ENCODE data around the gene LRRC8A.

LRRC8A gene

DNA sequence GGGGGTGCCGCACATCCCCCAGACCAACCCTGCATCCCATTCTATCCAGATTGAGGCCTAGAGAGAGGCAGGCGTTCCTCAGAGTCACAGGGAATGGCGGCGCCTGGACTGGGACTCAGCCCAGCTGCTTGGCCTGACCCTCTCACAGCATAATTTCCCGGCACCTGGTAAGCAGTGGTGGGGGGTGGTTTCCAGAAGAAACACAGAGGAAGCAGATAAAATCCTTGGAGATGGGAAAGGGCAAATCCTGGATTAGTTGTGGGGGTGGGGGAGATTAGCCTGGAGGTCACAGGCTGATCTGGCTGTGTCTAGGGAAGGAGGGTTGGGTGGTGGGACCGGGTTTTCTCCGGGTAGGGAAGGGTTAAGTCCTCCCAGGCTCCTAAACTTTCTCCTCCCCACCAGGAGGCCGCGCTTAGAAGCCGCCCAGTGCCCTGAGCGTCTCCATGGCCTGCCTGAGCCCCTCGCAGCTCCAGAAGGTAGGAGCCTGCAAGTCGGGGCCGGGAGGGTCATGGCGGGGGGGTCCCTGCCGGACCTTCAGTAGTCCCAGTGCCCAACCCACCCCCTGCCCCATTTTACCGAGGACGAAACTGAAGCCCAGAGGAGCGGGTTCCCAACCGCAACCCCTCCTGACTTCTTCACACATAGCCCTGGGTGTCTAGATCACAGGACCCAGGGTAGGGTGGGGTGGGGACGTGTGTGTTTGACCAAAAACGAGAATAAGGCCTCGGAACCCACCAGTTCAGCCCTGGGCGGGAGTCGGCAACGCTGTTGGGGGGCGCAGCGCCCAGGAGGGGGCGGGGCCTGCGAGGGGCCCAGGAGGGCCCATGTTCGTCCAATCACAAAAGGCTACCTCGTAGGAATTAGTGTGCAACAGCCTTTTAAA is 40.2 kb downstream of the LRRC8A start (continued):
- TF ChIP-seq, protein P1, sequence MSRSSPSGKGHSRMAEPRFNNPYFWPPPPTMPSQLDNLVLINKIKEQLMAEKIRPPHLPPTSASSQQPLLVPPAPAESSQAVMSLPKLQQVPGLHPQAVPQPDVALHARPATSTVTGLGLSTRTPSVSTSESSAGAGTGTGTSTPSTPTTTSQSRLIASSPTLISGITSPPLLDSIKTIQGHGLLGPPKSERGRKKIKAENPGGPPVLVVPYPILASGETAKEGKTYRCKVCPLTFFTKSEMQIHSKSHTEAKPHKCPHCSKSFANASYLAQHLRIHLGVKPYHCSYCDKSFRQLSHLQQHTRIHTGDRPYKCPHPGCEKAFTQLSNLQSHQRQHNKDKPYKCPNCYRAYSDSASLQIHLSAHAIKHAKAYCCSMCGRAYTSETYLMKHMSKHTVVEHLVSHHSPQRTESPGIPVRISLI (tag by site-specific recombination; IDR thresholded peaks at IDR 0.05), result no peak
- TF ChIP-seq ZNF350 (tag by site-specific recombination; IDR thresholded peaks at IDR 0.05), result no peak
- peak; percentile 98 for TF ChIP-seq ZBTB8A (tag by site-specific recombination; IDR thresholded peaks at IDR 0.05)
- TF ChIP-seq ZNF658 (tag by site-specific recombination; IDR thresholded peaks at IDR 0.05), result no peak
- TF ChIP-seq ZFP37 (tag by site-specific recombination; IDR thresholded peaks at IDR 0.05), result no peak
- TF ChIP-seq KLF16 (tag by site-specific recombination; IDR thresholded peaks at IDR 0.05), result no peak
- TF ChIP-seq ZNF335 (tag by site-specific recombination; conservative IDR thresholded peaks at IDR 0.05), result peak; percentile 54; the same call in 1 of the 2 replicates
- no peak for TF ChIP-seq ZFP41 (tag by site-specific recombination; IDR thresholded peaks at IDR 0.05; ENCODE audit: borderline replicate concordance)
- TF ChIP-seq, protein P2, sequence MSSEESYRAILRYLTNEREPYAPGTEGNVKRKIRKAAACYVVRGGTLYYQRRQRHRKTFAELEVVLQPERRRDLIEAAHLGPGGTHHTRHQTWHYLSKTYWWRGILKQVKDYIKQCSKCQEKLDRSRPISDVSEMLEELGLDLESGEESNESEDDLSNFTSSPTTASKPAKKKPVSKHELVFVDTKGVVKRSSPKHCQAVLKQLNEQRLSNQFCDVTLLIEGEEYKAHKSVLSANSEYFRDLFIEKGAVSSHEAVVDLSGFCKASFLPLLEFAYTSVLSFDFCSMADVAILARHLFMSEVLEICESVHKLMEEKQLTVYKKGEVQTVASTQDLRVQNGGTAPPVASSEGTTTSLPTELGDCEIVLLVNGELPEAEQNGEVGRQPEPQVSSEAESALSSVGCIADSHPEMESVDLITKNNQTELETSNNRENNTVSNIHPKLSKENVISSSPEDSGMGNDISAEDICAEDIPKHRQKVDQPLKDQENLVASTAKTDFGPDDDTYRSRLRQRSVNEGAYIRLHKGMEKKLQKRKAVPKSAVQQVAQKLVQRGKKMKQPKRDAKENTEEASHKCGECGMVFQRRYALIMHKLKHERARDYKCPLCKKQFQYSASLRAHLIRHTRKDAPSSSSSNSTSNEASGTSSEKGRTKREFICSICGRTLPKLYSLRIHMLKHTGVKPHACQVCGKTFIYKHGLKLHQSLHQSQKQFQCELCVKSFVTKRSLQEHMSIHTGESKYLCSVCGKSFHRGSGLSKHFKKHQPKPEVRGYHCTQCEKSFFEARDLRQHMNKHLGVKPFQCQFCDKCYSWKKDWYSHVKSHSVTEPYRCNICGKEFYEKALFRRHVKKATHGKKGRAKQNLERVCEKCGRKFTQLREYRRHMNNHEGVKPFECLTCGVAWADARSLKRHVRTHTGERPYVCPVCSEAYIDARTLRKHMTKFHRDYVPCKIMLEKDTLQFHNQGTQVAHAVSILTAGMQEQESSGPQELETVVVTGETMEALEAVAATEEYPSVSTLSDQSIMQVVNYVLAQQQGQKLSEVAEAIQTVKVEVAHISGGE (tag by site-specific recombination; conservative IDR thresholded peaks at IDR 0.05; ENCODE audit: low read depth), result no peak
- no peak for TF ChIP-seq ZNF184 (tag by site-specific recombination; IDR thresholded peaks at IDR 0.05)
- TF ChIP-seq, protein P3, sequence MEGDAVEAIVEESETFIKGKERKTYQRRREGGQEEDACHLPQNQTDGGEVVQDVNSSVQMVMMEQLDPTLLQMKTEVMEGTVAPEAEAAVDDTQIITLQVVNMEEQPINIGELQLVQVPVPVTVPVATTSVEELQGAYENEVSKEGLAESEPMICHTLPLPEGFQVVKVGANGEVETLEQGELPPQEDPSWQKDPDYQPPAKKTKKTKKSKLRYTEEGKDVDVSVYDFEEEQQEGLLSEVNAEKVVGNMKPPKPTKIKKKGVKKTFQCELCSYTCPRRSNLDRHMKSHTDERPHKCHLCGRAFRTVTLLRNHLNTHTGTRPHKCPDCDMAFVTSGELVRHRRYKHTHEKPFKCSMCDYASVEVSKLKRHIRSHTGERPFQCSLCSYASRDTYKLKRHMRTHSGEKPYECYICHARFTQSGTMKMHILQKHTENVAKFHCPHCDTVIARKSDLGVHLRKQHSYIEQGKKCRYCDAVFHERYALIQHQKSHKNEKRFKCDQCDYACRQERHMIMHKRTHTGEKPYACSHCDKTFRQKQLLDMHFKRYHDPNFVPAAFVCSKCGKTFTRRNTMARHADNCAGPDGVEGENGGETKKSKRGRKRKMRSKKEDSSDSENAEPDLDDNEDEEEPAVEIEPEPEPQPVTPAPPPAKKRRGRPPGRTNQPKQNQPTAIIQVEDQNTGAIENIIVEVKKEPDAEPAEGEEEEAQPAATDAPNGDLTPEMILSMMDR (tag by site-specific recombination; IDR thresholded peaks at IDR 0.05), result no peak
- no peak for TF ChIP-seq ZNF777 (tag by site-specific recombination; IDR thresholded peaks at IDR 0.05; ENCODE audit: borderline replicate concordance)
- TF ChIP-seq ZNF138 (tag by site-specific recombination; IDR thresholded peaks at IDR 0.05; ENCODE audit: borderline replicate concordance), result no peak
- TF ChIP-seq ZNF560 (tag by site-specific recombination; IDR thresholded peaks at IDR 0.05; ENCODE audit: borderline replicate concordance), result no peak
- peak; percentile 76 for TF ChIP-seq ZBTB20 (tag by site-specific recombination; IDR thresholded peaks at IDR 0.05)
- no peak for TF ChIP-seq ZNF549 (tag by site-specific recombination; IDR thresholded peaks at IDR 0.05)
- no peak for TF ChIP-seq ZNF621 (tag by site-specific recombination; IDR thresholded peaks at IDR 0.05)
- TF ChIP-seq ZNF121 (tag by site-specific recombination; IDR thresholded peaks at IDR 0.05), result no peak
- TF ChIP-seq KLF8 (tag by site-specific recombination; IDR thresholded peaks at IDR 0.05), result no peak
- TF ChIP-seq ZNF664 (tag by site-specific recombination; IDR thresholded peaks at IDR 0.05), result no peak
- TF ChIP-seq ZNF37A (tag by site-specific recombination; IDR thresholded peaks at IDR 0.05), result no peak
- TF ChIP-seq, protein P4, sequence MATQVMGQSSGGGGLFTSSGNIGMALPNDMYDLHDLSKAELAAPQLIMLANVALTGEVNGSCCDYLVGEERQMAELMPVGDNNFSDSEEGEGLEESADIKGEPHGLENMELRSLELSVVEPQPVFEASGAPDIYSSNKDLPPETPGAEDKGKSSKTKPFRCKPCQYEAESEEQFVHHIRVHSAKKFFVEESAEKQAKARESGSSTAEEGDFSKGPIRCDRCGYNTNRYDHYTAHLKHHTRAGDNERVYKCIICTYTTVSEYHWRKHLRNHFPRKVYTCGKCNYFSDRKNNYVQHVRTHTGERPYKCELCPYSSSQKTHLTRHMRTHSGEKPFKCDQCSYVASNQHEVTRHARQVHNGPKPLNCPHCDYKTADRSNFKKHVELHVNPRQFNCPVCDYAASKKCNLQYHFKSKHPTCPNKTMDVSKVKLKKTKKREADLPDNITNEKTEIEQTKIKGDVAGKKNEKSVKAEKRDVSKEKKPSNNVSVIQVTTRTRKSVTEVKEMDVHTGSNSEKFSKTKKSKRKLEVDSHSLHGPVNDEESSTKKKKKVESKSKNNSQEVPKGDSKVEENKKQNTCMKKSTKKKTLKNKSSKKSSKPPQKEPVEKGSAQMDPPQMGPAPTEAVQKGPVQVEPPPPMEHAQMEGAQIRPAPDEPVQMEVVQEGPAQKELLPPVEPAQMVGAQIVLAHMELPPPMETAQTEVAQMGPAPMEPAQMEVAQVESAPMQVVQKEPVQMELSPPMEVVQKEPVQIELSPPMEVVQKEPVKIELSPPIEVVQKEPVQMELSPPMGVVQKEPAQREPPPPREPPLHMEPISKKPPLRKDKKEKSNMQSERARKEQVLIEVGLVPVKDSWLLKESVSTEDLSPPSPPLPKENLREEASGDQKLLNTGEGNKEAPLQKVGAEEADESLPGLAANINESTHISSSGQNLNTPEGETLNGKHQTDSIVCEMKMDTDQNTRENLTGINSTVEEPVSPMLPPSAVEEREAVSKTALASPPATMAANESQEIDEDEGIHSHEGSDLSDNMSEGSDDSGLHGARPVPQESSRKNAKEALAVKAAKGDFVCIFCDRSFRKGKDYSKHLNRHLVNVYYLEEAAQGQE (tag by site-specific recombination; IDR thresholded peaks at IDR 0.05), result no peak
- peak; percentile 46; the same call in 1 of the 2 replicates for TF ChIP-seq KLF9 (tag by site-specific recombination; IDR thresholded peaks at IDR 0.05; ENCODE audit: low read depth)
- TF ChIP-seq, protein P5, sequence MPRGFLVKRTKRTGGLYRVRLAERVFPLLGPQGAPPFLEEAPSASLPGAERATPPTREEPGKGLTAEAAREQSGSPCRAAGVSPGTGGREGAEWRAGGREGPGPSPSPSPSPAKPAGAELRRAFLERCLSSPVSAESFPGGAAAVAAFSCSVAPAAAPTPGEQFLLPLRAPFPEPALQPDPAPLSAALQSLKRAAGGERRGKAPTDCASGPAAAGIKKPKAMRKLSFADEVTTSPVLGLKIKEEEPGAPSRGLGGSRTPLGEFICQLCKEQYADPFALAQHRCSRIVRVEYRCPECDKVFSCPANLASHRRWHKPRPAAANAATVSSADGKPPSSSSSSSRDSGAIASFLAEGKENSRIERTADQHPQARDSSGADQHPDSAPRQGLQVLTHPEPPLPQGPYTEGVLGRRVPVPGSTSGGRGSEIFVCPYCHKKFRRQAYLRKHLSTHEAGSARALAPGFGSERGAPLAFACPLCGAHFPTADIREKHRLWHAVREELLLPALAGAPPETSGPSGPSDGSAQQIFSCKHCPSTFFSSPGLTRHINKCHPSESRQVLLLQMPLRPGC (tag by site-specific recombination; IDR thresholded peaks at IDR 0.05), result no peak
- TF ChIP-seq YY1 (tag by site-specific recombination; IDR thresholded peaks at IDR 0.05), result 0 out of 2 replicates have a peak, but pooled peaks have one; percentile 23
- no peak for TF ChIP-seq BCL11B (tag by site-specific recombination; IDR thresholded peaks at IDR 0.05; ENCODE audit: low read depth)
- TF ChIP-seq ZNF146 (tag by site-specific recombination; IDR thresholded peaks at IDR 0.05), result no peak

Data from HEK293 (cell line).